ENCODE measurements around the gene APBA1. TPM values are rescaled to one million over a fixed set of nuclear protein-coding genes. Genes with fewer than 3 reads are reported as not detected.

APBA1 gene
- total RNA-seq, 4 donors from 2014 or later, result 3.3 to 9.7 (median 5.2) TPM

DNA sequence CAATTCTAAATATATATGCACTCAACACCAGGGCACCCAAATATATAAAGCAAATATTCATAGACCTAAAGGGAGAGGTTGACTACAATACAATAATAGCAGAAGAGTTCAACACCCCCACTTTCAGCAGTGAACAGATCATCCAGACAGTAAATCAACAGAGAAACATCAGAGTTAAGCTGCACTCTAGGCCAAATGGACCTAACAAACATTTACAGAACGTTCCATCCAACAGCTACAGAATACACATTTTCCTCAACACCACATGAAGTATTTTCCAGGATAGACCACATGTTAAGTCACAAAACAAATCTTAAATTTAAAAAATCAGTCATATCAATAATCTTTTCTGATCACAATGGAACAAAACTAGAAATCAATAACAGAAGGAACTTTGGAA lies 18.9 kb downstream of the APBA1 start:
- intact Hi-C loops (cut with DNase I), result no loop called here
- DNase-seq (ENCODE audit: extremely low spot score), result no peak
- H3K27ac ChIP-seq (replicated peaks in 1 of 4), result no peak overlapping the region
- H3K4me1 ChIP-seq, result no peaks in the 10 kb centered on the region
- H3K36me3 ChIP-seq, result no peaks in the 10 kb centered on the region
- WGBS, result 67% methylated on average over 1 of the region's 1 CpG
- H3K27me3 ChIP-seq, result no peaks in the 10 kb centered on the region
- no peaks in the 10 kb centered on the region for H3K9me3 ChIP-seq
- no peak overlapping the region for H3K4me3 ChIP-seq
- no peak for TF ChIP-seq POLR2AphosphoS5 (IDR thresholded peaks at IDR 0.05)
- TF ChIP-seq, protein P1, sequence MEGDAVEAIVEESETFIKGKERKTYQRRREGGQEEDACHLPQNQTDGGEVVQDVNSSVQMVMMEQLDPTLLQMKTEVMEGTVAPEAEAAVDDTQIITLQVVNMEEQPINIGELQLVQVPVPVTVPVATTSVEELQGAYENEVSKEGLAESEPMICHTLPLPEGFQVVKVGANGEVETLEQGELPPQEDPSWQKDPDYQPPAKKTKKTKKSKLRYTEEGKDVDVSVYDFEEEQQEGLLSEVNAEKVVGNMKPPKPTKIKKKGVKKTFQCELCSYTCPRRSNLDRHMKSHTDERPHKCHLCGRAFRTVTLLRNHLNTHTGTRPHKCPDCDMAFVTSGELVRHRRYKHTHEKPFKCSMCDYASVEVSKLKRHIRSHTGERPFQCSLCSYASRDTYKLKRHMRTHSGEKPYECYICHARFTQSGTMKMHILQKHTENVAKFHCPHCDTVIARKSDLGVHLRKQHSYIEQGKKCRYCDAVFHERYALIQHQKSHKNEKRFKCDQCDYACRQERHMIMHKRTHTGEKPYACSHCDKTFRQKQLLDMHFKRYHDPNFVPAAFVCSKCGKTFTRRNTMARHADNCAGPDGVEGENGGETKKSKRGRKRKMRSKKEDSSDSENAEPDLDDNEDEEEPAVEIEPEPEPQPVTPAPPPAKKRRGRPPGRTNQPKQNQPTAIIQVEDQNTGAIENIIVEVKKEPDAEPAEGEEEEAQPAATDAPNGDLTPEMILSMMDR (IDR thresholded peaks at IDR 0.05), result no peak

DNA sequence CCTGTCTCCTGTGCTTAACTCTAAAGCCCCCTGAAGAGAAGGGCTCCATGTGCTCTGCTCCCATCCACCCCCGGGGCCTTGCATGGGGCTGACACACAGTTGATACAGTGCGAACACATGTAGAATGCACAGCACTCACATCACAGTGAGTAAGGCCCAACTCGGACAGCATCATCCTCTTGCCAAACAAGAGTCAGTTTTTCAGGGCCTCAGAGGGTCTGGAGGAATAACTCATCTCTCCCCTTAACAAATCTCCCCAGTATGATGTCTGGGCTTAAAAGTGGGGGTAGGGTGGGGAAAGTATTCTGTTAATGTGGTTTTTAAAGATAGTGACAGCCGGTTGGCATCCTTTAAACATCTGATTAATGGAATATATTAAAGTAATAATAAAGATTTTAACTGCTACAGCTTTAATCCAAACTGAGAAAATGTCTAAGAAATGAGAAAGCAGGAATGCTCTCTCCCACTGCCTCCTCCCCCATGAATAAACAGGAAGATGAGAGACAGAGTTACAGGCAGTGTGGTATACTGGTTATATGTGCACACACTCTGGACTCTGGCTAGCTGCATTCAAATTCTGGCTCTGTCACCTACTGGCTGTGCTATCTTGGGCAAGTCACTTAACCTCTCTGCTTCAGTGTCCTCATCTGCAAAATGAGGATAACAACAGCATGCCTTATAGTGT lies 22.5 kb downstream of the APBA1 start:
- Histone ChIP-seq H3K27me3 (no peaks in the 10 kb centered on the region), H3K36me3 (no peaks in the 10 kb centered on the region), H3K4me3 (no peak overlapping the region), H3K9me3 (no peaks in the 10 kb centered on the region), H3K27ac (replicated peaks in 1 of 4) (no peak overlapping the region), H3K4me1 (no peaks in the 10 kb centered on the region)
- no peak for TF ChIP-seq POLR2A (IDR thresholded peaks at IDR 0.05; ENCODE audit: low read depth)
- TF ChIP-seq, protein P1 (IDR thresholded peaks at IDR 0.05), result no peak
- no peak for TF ChIP-seq POLR2AphosphoS5 (IDR thresholded peaks at IDR 0.05)
- TF ChIP-seq EP300 (IDR thresholded peaks at IDR 0.05), result no peak
- intact Hi-C loops (cut with DNase I), result no loop called here
- 33% methylated on average over 4 of the region's 4 CpGs for whole genome bisulfite sequencing
- DNase-seq (ENCODE audit: extremely low spot score), result no peak

DNA sequence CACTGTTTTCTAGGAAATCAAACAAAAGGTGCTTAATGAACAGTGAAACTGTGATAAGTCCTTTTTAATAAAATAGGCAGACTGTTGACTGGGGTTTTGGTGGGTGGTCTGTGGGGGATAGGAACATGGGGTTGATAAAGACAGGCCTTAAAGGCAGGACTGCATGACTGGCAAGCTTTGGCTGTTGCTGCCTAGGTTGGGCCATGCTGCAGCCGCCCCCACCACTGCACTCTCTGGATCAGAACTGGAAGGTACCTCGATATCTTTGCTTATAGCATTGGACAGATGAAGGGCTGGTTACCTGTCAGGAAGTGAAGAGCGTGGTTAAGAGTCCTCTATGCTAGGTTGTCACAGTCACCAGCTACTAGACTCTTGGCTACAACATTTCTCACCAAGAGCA lies 24.4 kb downstream of the APBA1 start:
- intact Hi-C loops (cut with DNase I), result no loop called here
- no peak for DNase-seq (ENCODE audit: extremely low spot score)
- Histone ChIP-seq H3K36me3 (no peaks in the 10 kb centered on the region), H3K4me3 (no peak overlapping the region), H3K27ac (replicated peaks in 1 of 4) (no peak overlapping the region), H3K27me3 (no peaks in the 10 kb centered on the region), H3K4me1 (no peaks in the 10 kb centered on the region), H3K9me3 (no peaks in the 10 kb centered on the region)
- TF ChIP-seq POLR2A (IDR thresholded peaks at IDR 0.05; ENCODE audit: low read depth) (no peak), EP300 (IDR thresholded peaks at IDR 0.05) (no peak), POLR2AphosphoS5 (IDR thresholded peaks at IDR 0.05) (no peak)
- TF ChIP-seq, protein P1 (IDR thresholded peaks at IDR 0.05), result no peak
- 98% methylated on average over 3 of the region's 3 CpGs for WGBS

DNA sequence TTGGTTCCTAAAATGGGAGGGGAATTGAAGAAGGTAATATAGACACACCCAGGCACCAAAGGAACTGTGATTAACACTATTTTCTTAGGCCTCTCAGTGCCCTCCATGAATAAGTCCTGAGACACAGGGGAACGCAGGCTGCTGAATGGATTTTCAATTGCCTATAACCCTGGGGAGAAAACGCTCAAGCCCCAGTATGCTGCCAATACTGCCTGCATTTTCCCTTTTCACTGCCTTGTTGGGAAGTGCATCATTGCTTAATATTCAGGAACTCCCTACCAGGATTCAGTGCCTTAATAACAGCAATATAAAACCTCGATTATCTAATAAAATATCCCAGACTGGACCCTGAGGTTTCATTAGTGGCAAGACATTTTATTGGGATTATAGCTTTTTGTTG lies 25.4 kb downstream of the APBA1 start:
- TF ChIP-seq EP300 (IDR thresholded peaks at IDR 0.05), result no peak
- TF ChIP-seq, protein P1 (IDR thresholded peaks at IDR 0.05), result no peak
- no peak for TF ChIP-seq POLR2A (IDR thresholded peaks at IDR 0.05; ENCODE audit: low read depth)
- TF ChIP-seq POLR2AphosphoS5 (IDR thresholded peaks at IDR 0.05), result no peak
- intact Hi-C loops (cut with DNase I), result no loop called here
- Histone ChIP-seq H3K27ac (replicated peaks in 1 of 4) (no peak overlapping the region), H3K27me3 (no peaks in the 10 kb centered on the region), H3K9me3 (no peaks in the 10 kb centered on the region), H3K36me3 (no peaks in the 10 kb centered on the region), H3K4me3 (no peak overlapping the region), H3K4me1 (no peaks in the 10 kb centered on the region)
- 73% methylated on average over 3 of the region's 3 CpGs for WGBS
- DNase-seq (ENCODE audit: extremely low spot score), result no peak

DNA sequence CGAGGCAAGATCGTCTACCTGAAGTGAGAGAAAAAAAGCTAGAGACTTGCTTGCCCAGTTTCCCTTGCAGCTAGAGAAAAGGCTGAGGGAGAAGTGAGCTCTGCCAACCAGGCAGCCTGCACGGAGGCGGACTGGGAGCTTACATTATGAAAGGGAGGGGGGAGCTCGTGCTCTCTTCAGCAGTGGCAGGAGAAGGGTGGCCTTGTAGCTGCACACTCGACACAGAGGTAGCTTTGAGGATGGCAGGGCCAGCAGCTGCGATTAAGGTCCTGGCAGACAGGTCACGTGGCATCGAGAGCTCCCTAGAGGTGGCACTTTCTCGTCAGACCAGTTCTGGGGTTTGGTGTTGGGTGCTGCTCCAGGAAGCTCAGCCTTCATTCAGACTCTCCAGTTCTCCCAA lies 26.7 kb downstream of the APBA1 start:
- Histone ChIP-seq H3K4me3 (no peak overlapping the region), H3K27me3 (no peaks in the 10 kb centered on the region), H3K4me1 (no peaks in the 10 kb centered on the region), H3K36me3 (no peaks in the 10 kb centered on the region), H3K9me3 (no peaks in the 10 kb centered on the region), H3K27ac (replicated peaks in 1 of 4) (no peak overlapping the region)
- DNase-seq (ENCODE audit: extremely low spot score), result no peak
- 75% methylated on average over 4 of the region's 10 CpGs for WGBS
- TF ChIP-seq EP300 (IDR thresholded peaks at IDR 0.05), result no peak
- no peak for TF ChIP-seq POLR2AphosphoS5 (IDR thresholded peaks at IDR 0.05)
- TF ChIP-seq POLR2A (IDR thresholded peaks at IDR 0.05; ENCODE audit: low read depth), result no peak
- TF ChIP-seq, protein P1 (IDR thresholded peaks at IDR 0.05), result no peak
- intact Hi-C loops (cut with DNase I), result no loop called here

Measured in esophagus muscularis mucosa (tissue), 4 donors.